GM21825 (cell line): ENCODE results near the gene RNF112.
"Not testable (repeated sequence)": the region's sequence is repeated elsewhere in the genome, so short reads cannot be mapped to it uniquely, and the experiment has no call there.

Experiments
- ATAC-seq: cut with Tn5 transposase; IDR thresholded peaks from one replicate; pipeline ENCODE4 v1.9.1; 2021; ENCODE audit warnings: mild to moderate bottlenecking, moderate library complexity; ENCODE audit not compliant: unreplicated experiment

Gene RNF112

GRCh38 chr17:19447085-19447583 is 36.1 kb downstream of the RNF112 start:
- ATAC-seq, result no peak

- no peak for ATAC-seq
Observed at GRCh38 chr17:19448341-19449268, 37.6 kb downstream of the RNF112 start.

- ATAC-seq, result no peak
Observed at GRCh38 chr17:19449656-19450055, 38.6 kb downstream of the RNF112 start.

- ATAC-seq, result no peak
Observed at GRCh38 chr17:19453296-19453695, 42.3 kb downstream of the RNF112 start.

- no peak for ATAC-seq
Observed at GRCh38 chr17:19454074-19454473, 43.0 kb downstream of the RNF112 start.

- ATAC-seq, result no peak
Observed at GRCh38 chr17:19456016-19456927, 45.2 kb downstream of the RNF112 start.

- no peak for ATAC-seq
Observed at GRCh38 chr17:19457046-19457445, 46.0 kb downstream of the RNF112 start.

- no peak for ATAC-seq
Observed at GRCh38 chr17:19457830-19458271, 46.8 kb downstream of the RNF112 start.

GRCh38 chr17:19458481-19458880 is 47.4 kb downstream of the RNF112 start:
- ATAC-seq, result not testable (repeated sequence)

GRCh38 chr17:19459018-19459655 is 48.1 kb downstream of the RNF112 start:
- not testable (repeated sequence) for ATAC-seq

GRCh38 chr17:19460700-19461099 is 49.7 kb downstream of the RNF112 start:
- ATAC-seq, result no peak

GRCh38 chr17:19461116-19461515 is 50.1 kb downstream of the RNF112 start:
- no peak for ATAC-seq

GRCh38 chr17:19461681-19462080 is 50.6 kb downstream of the RNF112 start:
- no peak for ATAC-seq

- not testable (repeated sequence) for ATAC-seq
Observed at GRCh38 chr17:19462456-19463035, 51.5 kb downstream of the RNF112 start.

GRCh38 chr17:19464031-19465026 is 53.3 kb downstream of the RNF112 start:
- no peak for ATAC-seq
